ENCODE results near the gene RPN2. TPM values are rescaled to one million over a fixed set of nuclear protein-coding genes. Genes with fewer than 3 reads are reported as not detected.

The RPN2 gene
- total and polyA plus RNA-seq, 9 of the 15 experiments (the other 6 are each of a cell fraction or from before 2014, with no cell fraction given): 168 to 548 (median 325) TPM

GRCh38 chr20:37200376-37200775 lies 21.2 kb downstream of the RPN2 start:
- Histone ChIP-seq H3K4me2 (ENCODE audit: insufficient read depth, low read length) (no peak overlapping the region), H2AFZ (ENCODE audit: low read depth, low read length) (no peak overlapping the region), H3K4me3 (no peak overlapping the region), H3K36me3 (ENCODE audit: control insufficient read depth, insufficient read depth, low read length) (peaks cover 95% of the 10 kb centered on the region), H3K4me1 (replicated peaks in 1 of 2; ENCODE audit: control insufficient read depth in 2 of 2, insufficient read depth in 2 of 2, low read length in 2 of 2) (no peaks in the 10 kb centered on the region), H3K9me3 (replicated peaks; ENCODE audit: control insufficient read depth, insufficient read depth, low read depth, low read length) (no peaks in the 10 kb centered on the region), H4K20me1 (replicated peaks; ENCODE audit: control insufficient read depth, insufficient read depth, low read length) (peaks cover 25% of the 10 kb centered on the region), H3K9me1 (ENCODE audit: control insufficient read depth, insufficient read depth, low read length) (no peaks in the 10 kb centered on the region), H3K79me2 (ENCODE audit: control insufficient read depth, insufficient read depth, low read length) (peaks cover 48% of the 10 kb centered on the region), H3K9ac (ENCODE audit: insufficient read depth in 1 of 2, low read depth in 2 of 2, low read length in 2 of 2) (no peak overlapping the region), H3K27ac (ENCODE audit: extremely low read depth, low read depth, low read length) (no peak overlapping the region), H3K27me3 (ENCODE audit: control insufficient read depth in 2 of 2, insufficient read depth in 2 of 2, low read length in 2 of 2) (no peaks in the 10 kb centered on the region)
- no peak for FAIRE-seq
- DNase-seq (ENCODE audit: extremely low read depth in 1 of 4, low spot score in 3 of 4): no peak
- ChIA-PET CTCF (ENCODE audit: low intra/inter-chr PET ratio) (no interaction called here), POLR2A (no interaction called here)
- no TSS peak for BruUV-seq (replicated peaks)
- WGBS (ENCODE audit: insufficient coverage, low coverage, missing lambda C conversion rate): 91% methylated on average over 4 of the region's 4 CpGs
- intact Hi-C loops (cut with micrococcal nuclease) (no loop called here), in situ Hi-C loops (cut with MboI) (no loop called here)
- no peak for ATAC-seq
- peak; percentile 73 for TF ChIP-seq C11orf30 (IDR thresholded peaks at IDR 0.05; ENCODE audit: low read depth)
- no peak for TF ChIP-seq ZNF24 (IDR thresholded peaks at IDR 0.05)
- no peak for TF ChIP-seq SLC30A9 (CRISPR knock-in tag; IDR thresholded peaks at IDR 0.05)
- TF ChIP-seq ZNF77 (CRISPR knock-in tag; IDR thresholded peaks at IDR 0.05): no peak
- TF ChIP-seq ZBTB12 (CRISPR knock-in tag; IDR thresholded peaks at IDR 0.05): no peak
- peak; percentile 41 for TF ChIP-seq MAFF (IDR thresholded peaks at IDR 0.05; ENCODE audit: low read length)
- peak; percentile 48; the same call in 1 of the 2 replicates for TF ChIP-seq MAFK (IDR thresholded peaks at IDR 0.05; ENCODE audit: low read length)
- no peak for TF ChIP-seq SUPT5H (IDR thresholded peaks at IDR 0.05)
- no peak for TF ChIP-seq ZNF384 (IDR thresholded peaks at IDR 0.05; ENCODE audit: low read depth, low read length)
- peak; percentile 86 for TF ChIP-seq ZNF316 (IDR thresholded peaks at IDR 0.05)
- no peak for TF ChIP-seq XRCC4 (IDR thresholded peaks at IDR 0.05; ENCODE audit: extremely low read depth, insufficient read depth, insufficient read length)
- no peak for TF ChIP-seq ETS1 (conservative IDR thresholded peaks at IDR 0.05; ENCODE audit: control insufficient read depth, low read depth, low read length)
- peak; percentile 58; the same call in 1 of the 2 replicates for TF ChIP-seq MAFG (tag; conservative IDR thresholded peaks at IDR 0.05)
- no peak for TF ChIP-seq GABPB1 (CRISPR knock-in tag; IDR thresholded peaks at IDR 0.05)
- no peak for TF ChIP-seq ZNF253 (CRISPR knock-in tag; conservative IDR thresholded peaks at IDR 0.05)
- no peak for TF ChIP-seq UBTF (IDR thresholded peaks at IDR 0.05; ENCODE audit: borderline replicate concordance in 1 of 2, low read depth in 2 of 2, low read length in 2 of 2)
